IPS DF 6.9 (cell line): ENCODE results near the gene PDE6A.

Source experiments
- DNase-seq: peaks from one replicate; pipeline ENCODE4 v3.0.0-alpha.2; 2013; ENCODE audit warnings: low read depth, low spot score
- H3K27ac ChIP-seq: one replicate; pipeline ENCODE4 v1.5.1; 2013; ENCODE audit warnings: low read length, control low read depth
- H3K27me3 ChIP-seq: 2 replicates; pipeline ENCODE4 v1.6.1; 2013; ENCODE audit warnings: mild to moderate bottlenecking, low read length; ENCODE audit not compliant: control insufficient read depth, insufficient read depth
- H3K36me3 ChIP-seq: 2 replicates; pipeline ENCODE4 v1.6.1; 2013; ENCODE audit warnings: low read length; ENCODE audit not compliant: control insufficient read depth, insufficient read depth
- H3K4me1 ChIP-seq: 2 replicates; pipeline ENCODE4 v1.6.1; 2013; ENCODE audit warnings: low read length; ENCODE audit not compliant: control insufficient read depth, insufficient read depth
- H3K4me3 ChIP-seq: 2 replicates; pipeline ENCODE4 v1.5.1; 2013; ENCODE audit warnings: mild to moderate bottlenecking, low read length
- H3K9me3 ChIP-seq: 2 replicates; pipeline ENCODE4 v1.6.1; 2013; ENCODE audit warnings: low read length, inconsistent platforms; ENCODE audit not compliant: control insufficient read depth, insufficient read depth
- WGBS: extraction: QIAGEN DNeasy Blood & Tissue Kit; methylation state at CpG from one replicate; pipeline ENCODE4 v1.1.7; 2013; ENCODE audit warnings: mixed read lengths, missing lambda C conversion rate; ENCODE audit not compliant: insufficient read length, insufficient coverage; 5-methylcytosine and 5-hydroxymethylcytosine counted together

Gene PDE6A

DNA sequence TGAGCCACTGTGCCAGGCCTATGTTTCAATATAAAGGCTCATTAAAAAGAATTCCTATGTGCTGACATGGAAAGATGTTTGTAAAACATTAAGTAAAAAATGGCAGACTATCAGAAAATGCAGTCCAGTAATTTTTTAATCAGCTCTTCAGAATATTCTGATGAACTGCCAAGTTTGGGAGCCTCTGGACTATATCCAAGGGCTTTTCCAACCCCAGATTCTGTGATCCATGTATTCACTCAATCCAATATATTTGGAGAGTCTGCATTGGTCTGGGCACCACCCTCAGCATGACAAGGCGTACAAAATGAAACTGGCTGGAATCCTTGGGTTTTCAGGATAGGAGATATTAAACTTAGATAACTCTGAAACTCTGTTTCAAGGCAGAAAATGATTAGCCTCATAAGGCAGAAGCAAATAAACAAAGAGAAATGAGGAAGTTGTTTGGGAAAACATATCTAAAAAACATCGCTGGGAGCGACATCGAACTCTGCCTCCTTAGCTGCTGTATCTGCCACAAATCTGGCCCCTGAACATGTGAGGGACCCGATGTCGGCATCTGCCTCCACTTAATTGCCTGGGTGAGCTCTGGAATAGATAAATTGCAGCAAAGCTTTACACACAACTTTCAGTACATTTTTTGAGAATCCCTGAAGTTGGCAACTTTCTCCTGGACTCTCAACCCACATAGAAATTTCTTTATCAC lies 14.4 kb downstream of the PDE6A start:
- no peaks in the 10 kb centered on the region for H3K36me3 ChIP-seq
- no peaks in the 10 kb centered on the region for H3K9me3 ChIP-seq
- no peak overlapping the region for H3K27ac ChIP-seq
- DNase-seq: no peak
- no peaks in the 10 kb centered on the region for H3K27me3 ChIP-seq
- no CpG with 5 or more reads among the region's 6 CpGs for WGBS
- no peak overlapping the region for H3K4me3 ChIP-seq
- H3K4me1 ChIP-seq: peaks cover 1% of the 10 kb centered on the region; the same call in 1 of the 2 replicates

DNA sequence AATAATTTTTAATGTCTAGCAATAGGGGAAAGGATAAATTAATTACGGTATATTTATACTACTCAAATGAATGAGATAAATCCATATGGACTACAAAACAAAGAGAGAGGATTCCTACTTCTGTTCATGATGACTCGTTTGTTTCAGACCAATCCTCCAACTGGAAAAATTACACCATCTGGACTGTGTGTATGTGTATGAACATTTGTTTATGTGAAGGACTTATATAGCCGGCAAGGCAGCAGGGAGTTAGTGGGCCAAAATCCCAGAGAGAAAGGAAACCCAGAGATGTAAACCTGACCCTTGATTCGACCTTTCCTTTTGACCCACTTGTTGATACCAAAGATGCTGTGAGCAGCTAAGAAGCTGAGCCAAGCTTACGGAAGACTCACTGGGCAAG lies 20.1 kb downstream of the PDE6A start:
- Histone ChIP-seq H3K9me3 (no peaks in the 10 kb centered on the region), H3K27ac (no peak overlapping the region), H3K4me3 (no peak overlapping the region), H3K4me1 (no peaks in the 10 kb centered on the region), H3K27me3 (no peaks in the 10 kb centered on the region), H3K36me3 (no peaks in the 10 kb centered on the region)
- DNase-seq: no peak
- WGBS: no CpG with 5 or more reads among the region's 5 CpGs

DNA sequence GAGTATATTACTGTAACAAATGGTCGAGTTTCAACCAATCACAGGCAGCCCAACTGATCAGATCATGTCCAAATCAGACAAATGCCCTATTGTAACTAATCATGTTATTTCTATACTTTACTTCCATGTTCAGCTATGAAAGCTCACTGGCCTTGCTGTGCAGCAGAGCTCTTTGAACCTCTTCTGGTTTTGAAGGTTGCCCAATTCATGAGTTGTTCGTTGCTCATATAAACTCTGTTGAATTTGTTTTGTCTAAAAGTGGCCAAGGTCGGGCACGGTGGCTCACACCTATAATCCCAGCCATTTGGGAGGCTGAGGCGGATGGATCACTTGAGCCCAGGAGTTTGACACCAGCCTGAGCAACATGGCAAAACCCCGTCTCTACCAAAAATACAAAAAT lies 21.6 kb downstream of the PDE6A start:
- no peaks in the 10 kb centered on the region for H3K27me3 ChIP-seq
- no peak overlapping the region for H3K27ac ChIP-seq
- H3K36me3 ChIP-seq: no peaks in the 10 kb centered on the region
- H3K9me3 ChIP-seq: no peaks in the 10 kb centered on the region
- H3K4me1 ChIP-seq: no peaks in the 10 kb centered on the region
- WGBS: no CpG with 5 or more reads among the region's 6 CpGs
- DNase-seq: no peak
- H3K4me3 ChIP-seq: no peak overlapping the region

DNA sequence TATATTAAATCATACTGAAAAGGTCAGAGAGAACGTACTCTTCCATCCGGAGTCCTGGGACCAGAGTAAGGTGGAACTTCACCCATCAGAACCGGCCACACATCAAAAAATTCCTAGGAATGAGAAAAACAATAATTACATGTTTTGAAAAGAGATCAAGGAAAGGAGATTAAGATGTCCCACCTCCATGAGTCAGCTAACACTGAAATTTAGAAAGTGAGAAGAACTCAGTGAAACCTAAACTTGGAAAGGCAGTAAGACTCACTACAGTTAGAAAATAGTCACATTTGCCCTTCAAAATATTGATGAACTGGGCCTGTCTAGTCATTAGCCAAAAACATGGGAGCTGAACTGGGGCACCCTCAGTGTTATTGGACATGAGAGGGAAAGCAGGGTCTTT lies 23.0 kb downstream of the PDE6A start:
- H3K4me3 ChIP-seq: no peak overlapping the region
- H3K27me3 ChIP-seq: no peaks in the 10 kb centered on the region
- no peaks in the 10 kb centered on the region for H3K36me3 ChIP-seq
- H3K9me3 ChIP-seq: no peaks in the 10 kb centered on the region
- no peak overlapping the region for H3K27ac ChIP-seq
- DNase-seq: no peak
- no CpG with 5 or more reads among the region's 3 CpGs for WGBS
- no peaks in the 10 kb centered on the region for H3K4me1 ChIP-seq

DNA sequence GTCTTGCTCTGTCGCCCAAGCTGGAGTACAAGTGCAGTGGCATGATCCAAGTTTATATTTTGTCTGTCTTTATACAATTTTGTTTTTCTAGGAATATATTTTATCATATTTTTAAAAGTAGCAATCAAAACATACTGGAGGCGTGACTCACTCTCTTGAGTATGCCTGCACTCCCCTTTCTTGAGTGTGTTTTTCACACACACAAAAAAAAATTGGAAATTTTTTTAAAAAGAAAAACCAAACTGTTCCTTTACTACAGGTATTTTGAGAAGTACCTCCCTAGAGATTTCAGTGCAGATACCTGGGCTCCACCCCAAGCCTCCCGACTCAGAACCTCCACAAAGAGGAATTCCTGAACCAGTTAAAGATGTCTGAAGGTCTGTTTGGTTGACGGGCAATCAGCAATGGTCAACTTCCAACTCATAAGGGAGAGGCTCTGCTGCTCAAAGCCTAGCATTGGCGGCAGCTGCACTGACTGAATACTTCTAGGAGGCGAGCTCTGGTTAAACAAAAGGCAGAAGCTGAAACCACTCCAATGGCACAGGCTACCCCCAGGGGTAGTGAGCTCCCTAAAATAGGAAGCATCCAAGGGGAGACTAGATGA lies 27.4 kb downstream of the PDE6A start:
- no peak for DNase-seq
- peaks cover 2% of the 10 kb centered on the region; the same call in 1 of the 2 replicates for H3K4me1 ChIP-seq
- no CpG with 5 or more reads among the region's 6 CpGs for WGBS
- no peak overlapping the region for H3K4me3 ChIP-seq
- H3K27ac ChIP-seq: no peak overlapping the region
- no peaks in the 10 kb centered on the region for H3K36me3 ChIP-seq
- H3K27me3 ChIP-seq: no peaks in the 10 kb centered on the region
- H3K9me3 ChIP-seq: no peaks in the 10 kb centered on the region

DNA sequence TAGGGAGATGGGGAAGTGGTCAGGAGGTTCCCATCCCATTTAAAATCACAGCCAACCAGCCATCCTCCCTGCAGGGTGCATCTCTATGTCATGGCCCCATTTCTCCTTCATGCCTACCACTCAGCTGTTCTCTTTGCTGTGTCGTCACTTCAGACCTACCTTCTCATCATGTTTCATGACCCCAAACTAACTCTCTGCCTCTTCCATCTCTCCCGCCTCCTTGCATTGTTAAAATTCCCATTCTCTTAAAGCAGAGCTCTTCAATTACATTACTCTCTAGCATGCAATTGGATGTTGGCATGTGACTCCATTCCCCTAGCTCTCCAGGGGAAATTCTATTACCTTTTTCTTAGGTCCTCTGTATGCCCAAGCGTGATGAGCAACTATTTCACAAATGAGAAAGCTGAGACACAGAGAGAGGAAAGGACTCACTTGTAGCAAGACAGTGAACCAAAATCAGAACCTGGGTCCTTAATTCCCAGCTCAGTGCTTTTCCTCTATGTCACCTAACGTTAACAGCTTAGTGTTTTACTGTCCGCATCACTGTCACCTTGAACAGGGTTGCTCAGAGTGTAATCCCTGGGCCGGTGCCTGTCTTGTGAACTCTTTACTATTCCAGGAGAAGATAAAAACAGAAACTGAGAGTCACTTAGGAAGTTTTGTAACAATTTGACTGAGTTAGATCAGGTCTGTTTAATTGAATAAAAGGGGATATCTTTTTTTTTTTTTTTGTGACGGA lies 28.1 kb downstream of the PDE6A start:
- Histone ChIP-seq H3K27ac (no peak overlapping the region), H3K4me3 (no peak overlapping the region), H3K36me3 (no peaks in the 10 kb centered on the region), H3K4me1 (peaks cover 2% of the 10 kb centered on the region; the same call in 1 of the 2 replicates), H3K27me3 (no peaks in the 10 kb centered on the region), H3K9me3 (no peaks in the 10 kb centered on the region)
- DNase-seq: no peak
- no CpG with 5 or more reads among the region's 7 CpGs for WGBS

DNA sequence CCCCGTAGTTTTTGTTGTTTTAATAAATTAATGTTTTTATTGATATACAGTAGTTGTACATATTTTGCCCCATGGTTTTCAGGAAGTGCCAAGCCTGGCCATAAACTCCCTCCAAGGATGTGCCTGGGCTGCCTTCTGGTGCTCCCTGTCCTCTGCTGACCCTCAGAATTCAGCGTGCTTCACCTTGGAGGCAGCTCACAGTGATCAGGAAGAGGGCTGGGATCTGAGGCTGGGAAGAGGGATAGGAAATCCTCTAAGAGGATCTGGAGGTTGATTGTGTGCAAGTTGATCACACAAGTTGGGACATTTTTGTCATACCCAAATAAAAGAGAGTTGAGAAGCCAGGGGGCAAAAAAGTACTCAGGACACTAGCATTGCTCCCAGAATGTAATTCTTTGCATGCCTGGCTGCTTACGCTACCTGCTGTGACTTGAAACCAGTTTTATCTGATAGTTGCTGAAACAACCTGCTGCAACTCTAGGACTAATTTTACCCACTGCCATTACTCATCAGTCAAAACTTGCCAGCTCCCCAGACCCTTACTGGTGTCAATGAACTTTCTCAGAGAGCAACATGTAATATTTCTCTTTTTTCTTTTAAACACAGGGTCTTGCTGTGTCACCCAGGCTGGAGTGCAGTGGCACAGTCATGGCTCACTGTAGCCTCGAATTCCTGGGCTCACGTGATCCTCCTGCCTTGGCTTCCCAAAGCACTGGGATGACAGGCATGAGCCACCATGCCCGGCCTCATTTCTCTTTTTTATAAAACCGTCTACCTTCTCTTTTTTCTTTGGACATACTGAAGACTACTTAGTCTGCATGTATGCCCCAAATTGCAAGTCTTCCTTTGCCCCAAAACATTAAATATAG lies 29.0 kb downstream of the PDE6A start:
- H3K36me3 ChIP-seq: no peaks in the 10 kb centered on the region
- WGBS: no CpG with 5 or more reads among the region's 7 CpGs
- H3K27ac ChIP-seq: no peak overlapping the region
- peaks cover 2% of the 10 kb centered on the region; the same call in 1 of the 2 replicates for H3K4me1 ChIP-seq
- DNase-seq: no peak
- no peak overlapping the region for H3K4me3 ChIP-seq
- H3K27me3 ChIP-seq: no peaks in the 10 kb centered on the region
- H3K9me3 ChIP-seq: no peaks in the 10 kb centered on the region

DNA sequence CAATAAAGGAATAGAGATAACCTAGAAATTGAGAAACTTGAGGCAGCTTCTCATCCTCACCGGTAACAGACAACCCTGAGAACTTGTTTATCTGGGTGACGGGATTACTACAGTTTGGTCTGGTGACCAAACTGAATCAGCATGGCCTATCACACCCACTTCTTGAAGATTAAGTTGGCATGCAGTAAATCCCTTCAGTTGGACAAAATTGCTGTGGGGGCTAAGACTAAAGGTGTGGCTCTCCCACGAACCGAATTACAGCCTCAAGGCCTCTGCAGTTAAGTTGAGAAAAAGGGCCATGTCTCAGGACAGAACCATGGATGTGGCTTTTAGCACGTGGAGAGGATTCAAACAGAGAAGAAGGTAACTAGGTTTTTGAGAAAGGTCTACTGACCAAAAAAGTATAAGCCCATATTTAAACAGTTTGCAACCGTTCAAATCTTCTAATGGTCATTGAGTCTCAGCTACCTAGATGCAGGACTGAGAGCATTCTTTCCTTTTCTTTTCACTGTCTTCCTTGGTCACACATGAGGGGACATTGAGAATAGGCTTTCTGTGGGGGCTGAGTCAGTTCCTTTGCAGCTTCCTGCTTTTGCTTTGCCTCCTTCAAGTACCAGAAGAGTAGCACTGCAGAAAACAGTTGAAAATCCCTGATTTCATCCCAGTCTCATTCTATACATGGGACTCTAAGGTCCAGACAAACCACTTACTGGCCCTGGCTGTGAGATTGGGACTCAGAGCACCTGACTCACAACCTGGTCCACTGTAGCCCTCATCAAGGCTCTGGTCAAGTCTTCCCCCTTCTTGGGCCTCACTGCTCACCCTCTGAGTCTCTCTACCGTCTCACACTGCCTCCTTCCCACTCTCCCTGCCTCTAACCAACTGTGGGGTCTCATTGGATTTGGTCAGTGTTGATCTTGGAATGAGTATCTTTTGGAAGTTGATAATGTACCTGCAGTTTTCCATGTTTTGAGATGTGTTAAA lies 30.9 kb downstream of the PDE6A start:
- no peak overlapping the region for H3K27ac ChIP-seq
- peaks cover 2% of the 10 kb centered on the region; the same call in 1 of the 2 replicates for H3K4me1 ChIP-seq
- DNase-seq: no peak
- no CpG with 5 or more reads among the region's 7 CpGs for WGBS
- H3K4me3 ChIP-seq: no peak overlapping the region
- H3K36me3 ChIP-seq: no peaks in the 10 kb centered on the region
- no peaks in the 10 kb centered on the region for H3K27me3 ChIP-seq
- no peaks in the 10 kb centered on the region for H3K9me3 ChIP-seq

GRCh38 chr5:149912226-149912871 lies 32.2 kb downstream of the PDE6A start:
- Histone ChIP-seq H3K27me3 (no peaks in the 10 kb centered on the region), H3K4me1 (peaks cover 2% of the 10 kb centered on the region; the same call in 1 of the 2 replicates), H3K36me3 (no peaks in the 10 kb centered on the region), H3K9me3 (no peaks in the 10 kb centered on the region), H3K4me3 (no peak overlapping the region), H3K27ac (no peak overlapping the region)
- no CpG with 5 or more reads among the region's 3 CpGs for WGBS
- no peak for DNase-seq
